CD4-positive, alpha-beta T cell (primary cell): ENCODE measurements around the gene GRID1. TPM values are rescaled to one million over a fixed set of nuclear protein-coding genes. Genes with fewer than 3 reads are reported as not detected.
A peak's percentile ranks its signal among the peaks of the same experiment; 100 is the strongest.

Experiments used
- ATAC-seq: fragments of 200-7000 bp; cut with Tn5 transposase; one replicate; pipeline ENCODE4 v1.10.0; 2022; ENCODE audit warnings: mild to moderate bottlenecking; ENCODE audit not compliant: poor library complexity
- CTCF ChIA-PET: fragments of 350-600 bp; sonication (Branson Sonifier 250); formaldehyde crosslinking; loops from one replicate; lab custom pipeline; 2021; ENCODE audit warnings: antibody characterized with exemption, inconsistent platforms; lab: Charles Lee
- POLR2A ChIA-PET: fragments of 350-600 bp; sonication (Branson Sonifier 250); formaldehyde crosslinking; loops from one replicate; lab custom pipeline; 2021; ENCODE audit warnings: antibody characterized with exemption, inconsistent platforms; lab: Charles Lee
- DNase-seq, 14 experiments: peaks; one replicate each; pipeline ENCODE4 v3.0.0-alpha.2; 2013 to 2020; ENCODE audit warnings: mixed read lengths in 2 of 14
- H3K27ac ChIP-seq, 2 donors: one replicate each; pipeline versions ENCODE4 v1.5.1 to v1.7.0; 2013; ENCODE audit warnings: low read length in 2 of 2, low read depth in 1 of 2, mild to moderate bottlenecking in 1 of 2
- H3K27me3 ChIP-seq, 2 experiments: 1 replicate in 1 of 2; 2 replicates in 1 of 2; pipeline versions ENCODE4 v1.6.1 to v1.7.0; 2013; ENCODE audit warnings: low read length in 2 of 2, control low read depth in 1 of 2, mild to moderate bottlenecking in 1 of 2, moderate library complexity in 1 of 2; ENCODE audit not compliant: insufficient read depth in 2 of 2, control insufficient read depth in 1 of 2
- H3K36me3 ChIP-seq: one replicate; pipeline ENCODE4 v1.6.1; 2013; ENCODE audit warnings: low read length, control low read depth; ENCODE audit not compliant: insufficient read depth
- H3K4me1 ChIP-seq: one replicate; pipeline ENCODE4 v1.6.1; 2013; ENCODE audit warnings: low read length, control low read depth; ENCODE audit not compliant: insufficient read depth
- H3K4me3 ChIP-seq: one replicate; pipeline ENCODE4 v1.5.1; 2013; ENCODE audit warnings: mild to moderate bottlenecking, low read length, moderate library complexity
- H3K9me3 ChIP-seq, 2 experiments: 1 replicate in 1 of 2; 2 replicates in 1 of 2; pipeline versions ENCODE4 v1.6.1 to v1.7.0; 2013; ENCODE audit warnings: low read length in 2 of 2, mild to moderate bottlenecking in 2 of 2, control low read depth in 1 of 2, moderate library complexity in 1 of 2; ENCODE audit not compliant: control insufficient read depth in 1 of 2, insufficient read depth in 1 of 2
- H3K27ac Mint-ChIP-seq: one replicate; pipeline ENCODE4 v1.8.0; 2020; ENCODE audit warnings: mixed read lengths
- H3K27me3 Mint-ChIP-seq: one replicate; pipeline ENCODE4 v1.8.0; 2021; ENCODE audit warnings: mixed read lengths
- H3K36me3 Mint-ChIP-seq: one replicate; pipeline ENCODE4 v1.8.0; 2021; ENCODE audit warnings: low read depth, mixed read lengths
- H3K4me1 Mint-ChIP-seq: one replicate; pipeline ENCODE4 v1.8.0; 2021; ENCODE audit warnings: low read depth, mixed read lengths
- H3K4me3 Mint-ChIP-seq: one replicate; pipeline ENCODE4 v1.8.0; 2020; ENCODE audit warnings: mild to moderate bottlenecking, mixed read lengths
- H3K9me3 Mint-ChIP-seq: one replicate; pipeline ENCODE4 v1.8.0; 2020; ENCODE audit warnings: mixed read lengths
- CTCF ChIP-seq: fragments of 200-600 bp; IDR thresholded peaks from one replicate; pipeline ENCODE4 v1.8.0; 2022; ENCODE audit warnings: antibody characterized with exemption, mild to moderate bottlenecking
- intact Hi-C, 2 experiments: fragments of 100-400 bp; cut with DNase I in 1 of 2; cut with micrococcal nuclease in 1 of 2; formaldehyde crosslinking; loops; one replicate each; pipeline versions ENCODE4 v1.15.1 to v1.9.0; 2023 to 2025; cut with DNase I, micrococcal nuclease
- total RNA-seq, 174 experiments: library from RNA in 2 of 174; stranded (reverse) in 2 of 174; gene quantifications; one replicate each; pipeline ENCODE4 v1.2.3 and lab custom pipeline; 2021 to 2026

The GRID1 gene
- total RNA-seq, 2 experiments from 2014 or later: not detected

- ATAC-seq: no peak
- H3K27me3 Mint-ChIP-seq: peaks cover 11% of the 10 kb centered on the region
- H3K27ac Mint-ChIP-seq: no peak overlapping the region
- no peaks in the 10 kb centered on the region for H3K36me3 ChIP-seq
- POLR2A ChIA-PET: no interaction called here
- no peaks in the 10 kb centered on the region for H3K36me3 Mint-ChIP-seq
- no peak overlapping the region for H3K4me3 Mint-ChIP-seq
- DNase-seq: no peak
- no peaks in the 10 kb centered on the region for H3K9me3 Mint-ChIP-seq
- no peak overlapping the region for H3K4me3 ChIP-seq
- no peak for TF ChIP-seq CTCF
- intact Hi-C loops: no loop called here
- CTCF ChIA-PET: no interaction called here
- H3K27me3 ChIP-seq: no peaks in the 10 kb centered on the region
- peaks cover 0 to 16% of the 10 kb centered on the region in 2 experiments for H3K9me3 ChIP-seq
- H3K27ac ChIP-seq: no peak overlapping the region
- no peaks in the 10 kb centered on the region for H3K4me1 Mint-ChIP-seq
- H3K4me1 ChIP-seq: no peaks in the 10 kb centered on the region
Observed at GRCh38 chr10:86204421-86205305, 161.9 kb downstream of the GRID1 start.

GRCh38 chr10:86203162-86203905, 163.3 kb downstream of the GRID1 start:
- ATAC-seq (no peak), DNase-seq (peak in 1 of 14 experiments; percentile 30)
- Mint-ChIP-seq H3K27ac (no peak overlapping the region), H3K36me3 (no peaks in the 10 kb centered on the region), H3K27me3 (peaks cover 7% of the 10 kb centered on the region), H3K4me3 (no peak overlapping the region), H3K4me1 (no peaks in the 10 kb centered on the region), H3K9me3 (no peaks in the 10 kb centered on the region)
- H3K27me3 ChIP-seq: no peaks in the 10 kb centered on the region
- ChIA-PET POLR2A (no interaction called here), CTCF (no interaction called here)
- intact Hi-C loops: no loop called here
- H3K4me3 ChIP-seq: no peak overlapping the region
- no peak overlapping the region for H3K27ac ChIP-seq
- no peaks in the 10 kb centered on the region for H3K36me3 ChIP-seq
- H3K9me3 ChIP-seq: peaks cover 0 to 16% of the 10 kb centered on the region in 2 experiments
- H3K4me1 ChIP-seq: no peaks in the 10 kb centered on the region
- TF ChIP-seq CTCF: no peak

DNA sequence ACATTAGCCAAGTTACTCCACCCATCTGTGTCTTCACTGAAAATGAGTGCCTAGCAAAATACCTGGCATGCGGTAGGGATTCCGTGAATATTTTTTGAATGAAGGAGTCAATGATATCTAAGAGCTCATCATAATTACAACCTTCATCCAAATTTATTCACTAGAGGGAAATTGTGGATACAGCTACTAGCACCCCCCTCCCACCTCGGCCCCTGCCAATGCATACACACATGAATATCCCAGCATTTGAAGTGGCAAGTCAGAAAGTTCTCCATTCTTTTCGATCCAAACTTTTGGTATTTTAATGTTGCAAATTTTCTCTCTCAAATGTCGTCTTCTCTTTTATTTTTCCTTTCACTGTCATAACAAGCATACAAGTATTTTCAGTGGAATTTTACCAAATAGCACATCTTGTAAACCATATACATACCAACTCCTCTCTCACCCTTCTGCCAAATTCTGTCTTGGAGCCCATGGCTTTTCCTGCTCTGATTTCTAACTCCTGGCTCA, 164.3 kb downstream of the GRID1 start:
- POLR2A ChIA-PET: no interaction called here
- Histone ChIP-seq H3K4me3 (no peak overlapping the region), H3K27me3 (peaks cover 0 to 4% of the 10 kb centered on the region in 2 experiments), H3K9me3 (peaks cover 0 to 16% of the 10 kb centered on the region in 2 experiments), H3K27ac (no peak overlapping the region), H3K4me1 (no peaks in the 10 kb centered on the region), H3K36me3 (no peaks in the 10 kb centered on the region)
- Mint-ChIP-seq H3K4me1 (no peaks in the 10 kb centered on the region), H3K27me3 (peaks cover 12% of the 10 kb centered on the region), H3K9me3 (no peaks in the 10 kb centered on the region), H3K36me3 (no peaks in the 10 kb centered on the region), H3K27ac (no peak overlapping the region), H3K4me3 (no peak overlapping the region)
- TF ChIP-seq CTCF: no peak
- intact Hi-C loops: no loop called here
- DNase-seq (no peak), ATAC-seq (no peak)
- CTCF ChIA-PET: no interaction called here
